NCI-H1417 treated with DMSO at 0.1 percent for 48 hours (cell line): ENCODE measurements around the gene RIPK3.
"Not testable (repeated sequence)": the region's sequence is repeated elsewhere in the genome, so short reads cannot be mapped to it uniquely, and the experiment has no call there.

Experiments
- DNase-seq: peaks from one replicate; lab custom pipeline; 2025; lab: John Stamatoyannopoulos, UW

RIPK3 gene

GRCh38 chr14:24343795-24344660, 4.2 kb upstream of the RIPK3 start:
- DNase-seq, result no peak

GRCh38 chr14:24342889-24343288, 3.1 kb upstream of the RIPK3 start:
- no peak for DNase-seq

- DNase-seq, result no peak
Observed at GRCh38 chr14:24340606-24341005, 815 bp upstream of the RIPK3 start.

- no peak for DNase-seq
Observed at GRCh38 chr14:24338843-24339242, 948 bp downstream of the RIPK3 start.

GRCh38 chr14:24337824-24338175, 2.0 kb downstream of the RIPK3 start:
- no peak for DNase-seq

GRCh38 chr14:24337144-24337823, 2.5 kb downstream of the RIPK3 start:
- DNase-seq, result no peak

GRCh38 chr14:24335461-24336171, 4.2 kb downstream of the RIPK3 start:
- no peak for DNase-seq

- no peak for DNase-seq
Observed at GRCh38 chr14:24334431-24335291, 5.1 kb downstream of the RIPK3 start, which contains the start of gene ADCY4. Gene ADCY4, minus strand, starts transcription at chr14:24335071. Its CDS starts 419 bp downstream, at chr14:24334652.

GRCh38 chr14:24332268-24332993, 7.4 kb downstream of the RIPK3 start:
- peak; percentile 30 for DNase-seq

GRCh38 chr14:24331731-24332267, 8.0 kb downstream of the RIPK3 start:
- DNase-seq, result no peak

- no peak for DNase-seq
Observed at GRCh38 chr14:24330973-24331674, 8.7 kb downstream of the RIPK3 start.

GRCh38 chr14:24329736-24330135, 10.1 kb downstream of the RIPK3 start:
- DNase-seq, result no peak

GRCh38 chr14:24329073-24329663, 10.6 kb downstream of the RIPK3 start:
- DNase-seq, result no peak

GRCh38 chr14:24327914-24328313, 11.9 kb downstream of the RIPK3 start:
- DNase-seq, result not testable (repeated sequence)

- DNase-seq, result no peak
Observed at GRCh38 chr14:24327303-24327702, 12.5 kb downstream of the RIPK3 start.

- no peak for DNase-seq
Observed at GRCh38 chr14:24325963-24326362, 13.8 kb downstream of the RIPK3 start.

- no peak for DNase-seq
Observed at GRCh38 chr14:24325041-24325530, 14.7 kb downstream of the RIPK3 start.

GRCh38 chr14:24324024-24324423, 15.8 kb downstream of the RIPK3 start:
- DNase-seq, result no peak

- no peak for DNase-seq
Observed at GRCh38 chr14:24323341-24323740, 16.4 kb downstream of the RIPK3 start.

GRCh38 chr14:24322672-24323071, 17.1 kb downstream of the RIPK3 start:
- no peak for DNase-seq
